Fibroblast of mammary gland (primary cell): ENCODE measurements around the gene RCN1.
A peak's percentile ranks its signal among the peaks of the same experiment; 100 is the strongest.
"Not testable (repeated sequence)": the region's sequence is repeated elsewhere in the genome, so short reads cannot be mapped to it uniquely, and the experiment has no call there.

ENCODE experiments used
- DNase-seq: peaks from one replicate; pipeline ENCODE4 v3.0.0-alpha.2; 2010; ENCODE audit warnings: low read depth
- H3K4me3 ChIP-seq: 2 replicates; pipeline ENCODE4 v1.5.1; 2011; ENCODE audit warnings: low read depth, mild to moderate bottlenecking, low read length, moderate library complexity; ENCODE audit not compliant: control insufficient read depth
- TF ChIP-seq, protein P1 (sequence below): conservative IDR thresholded peaks from 2 replicates; pipeline ENCODE4 v1.5.1; 2011; ENCODE audit warnings: low read depth, low read length, inconsistent platforms; ENCODE audit not compliant: control insufficient read depth, insufficient read depth

Gene RCN1

DNA sequence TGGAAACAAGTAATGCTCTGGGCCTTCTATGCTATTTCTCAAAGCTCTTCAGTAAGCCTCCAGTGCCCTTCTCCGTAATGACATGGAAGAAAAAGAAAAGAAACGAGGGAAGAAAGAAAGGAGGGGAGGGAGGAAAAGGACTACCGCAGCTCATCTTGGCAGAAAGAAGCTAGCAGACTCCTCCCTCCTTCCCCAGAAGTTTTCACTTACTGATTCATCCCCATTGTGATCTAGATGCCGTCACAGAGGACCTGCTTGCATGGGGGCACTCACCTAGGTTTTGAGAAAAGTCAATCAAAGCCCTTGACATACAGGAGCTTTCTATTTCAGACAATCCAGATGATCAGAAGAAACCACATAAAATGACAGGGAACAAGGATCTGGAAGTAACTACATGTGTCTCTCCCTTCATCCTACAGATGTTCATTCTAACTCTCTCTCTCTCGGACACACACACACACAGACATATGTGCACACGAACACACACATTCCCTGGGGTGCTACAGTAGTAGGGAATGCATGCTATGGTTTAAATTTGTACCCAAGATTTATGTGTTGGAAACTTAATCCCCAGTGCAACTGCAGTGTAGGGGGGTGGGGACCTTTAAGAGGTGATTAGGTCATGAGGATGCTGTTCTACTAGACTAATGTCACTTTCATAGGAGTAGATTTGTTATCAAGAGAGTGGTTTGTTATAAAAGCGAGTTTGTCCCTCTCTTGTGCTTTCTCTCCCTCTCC, 37.6 kb upstream of the RCN1 start:
- H3K4me3 ChIP-seq: no peak overlapping the region
- TF ChIP-seq, protein P1, sequence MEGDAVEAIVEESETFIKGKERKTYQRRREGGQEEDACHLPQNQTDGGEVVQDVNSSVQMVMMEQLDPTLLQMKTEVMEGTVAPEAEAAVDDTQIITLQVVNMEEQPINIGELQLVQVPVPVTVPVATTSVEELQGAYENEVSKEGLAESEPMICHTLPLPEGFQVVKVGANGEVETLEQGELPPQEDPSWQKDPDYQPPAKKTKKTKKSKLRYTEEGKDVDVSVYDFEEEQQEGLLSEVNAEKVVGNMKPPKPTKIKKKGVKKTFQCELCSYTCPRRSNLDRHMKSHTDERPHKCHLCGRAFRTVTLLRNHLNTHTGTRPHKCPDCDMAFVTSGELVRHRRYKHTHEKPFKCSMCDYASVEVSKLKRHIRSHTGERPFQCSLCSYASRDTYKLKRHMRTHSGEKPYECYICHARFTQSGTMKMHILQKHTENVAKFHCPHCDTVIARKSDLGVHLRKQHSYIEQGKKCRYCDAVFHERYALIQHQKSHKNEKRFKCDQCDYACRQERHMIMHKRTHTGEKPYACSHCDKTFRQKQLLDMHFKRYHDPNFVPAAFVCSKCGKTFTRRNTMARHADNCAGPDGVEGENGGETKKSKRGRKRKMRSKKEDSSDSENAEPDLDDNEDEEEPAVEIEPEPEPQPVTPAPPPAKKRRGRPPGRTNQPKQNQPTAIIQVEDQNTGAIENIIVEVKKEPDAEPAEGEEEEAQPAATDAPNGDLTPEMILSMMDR: no peak
- DNase-seq: peak; percentile 61

DNA sequence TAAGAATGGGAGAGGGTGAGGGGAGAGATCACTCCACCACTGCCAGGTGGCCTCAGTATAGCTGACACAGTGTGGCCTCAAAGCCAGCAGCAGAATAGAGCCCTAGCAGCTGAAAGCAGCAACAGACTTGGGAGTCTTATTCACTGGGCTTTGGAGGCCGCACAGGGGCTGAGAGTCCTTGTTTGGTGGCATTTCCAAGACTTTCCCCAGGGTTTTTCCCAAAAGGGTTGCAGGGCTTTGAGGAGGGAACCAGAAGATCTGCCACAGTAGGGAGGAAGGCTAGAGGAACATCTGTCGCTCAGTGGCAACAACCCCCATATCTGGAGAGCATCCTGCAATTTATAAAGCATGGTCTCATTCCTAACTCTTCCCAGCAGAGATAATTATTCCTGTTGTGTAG, 35.0 kb upstream of the RCN1 start:
- H3K4me3 ChIP-seq: no peak overlapping the region
- DNase-seq: no peak
- TF ChIP-seq, protein P1: no peak

DNA sequence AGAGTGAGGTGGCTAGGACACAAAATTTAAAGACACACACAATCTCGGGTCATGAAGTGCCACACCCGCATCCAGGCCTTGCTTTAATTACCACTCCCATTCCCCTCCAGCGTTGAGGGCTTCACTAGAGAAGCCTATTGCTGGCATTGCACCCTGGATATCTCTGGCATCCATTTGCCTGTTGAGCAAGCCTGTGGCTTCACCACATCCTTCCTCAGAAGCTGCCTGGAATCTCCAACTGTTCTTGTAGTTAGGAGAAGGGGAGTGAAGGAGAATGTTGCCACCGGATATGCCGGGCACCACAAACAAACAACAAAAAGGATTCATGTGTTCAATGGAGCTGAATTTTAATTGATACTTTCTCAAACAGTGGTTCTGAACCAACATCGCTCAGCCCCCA, 34.4 kb upstream of the RCN1 start:
- TF ChIP-seq, protein P1: no peak
- DNase-seq: peak; percentile 52
- no peak overlapping the region for H3K4me3 ChIP-seq

DNA sequence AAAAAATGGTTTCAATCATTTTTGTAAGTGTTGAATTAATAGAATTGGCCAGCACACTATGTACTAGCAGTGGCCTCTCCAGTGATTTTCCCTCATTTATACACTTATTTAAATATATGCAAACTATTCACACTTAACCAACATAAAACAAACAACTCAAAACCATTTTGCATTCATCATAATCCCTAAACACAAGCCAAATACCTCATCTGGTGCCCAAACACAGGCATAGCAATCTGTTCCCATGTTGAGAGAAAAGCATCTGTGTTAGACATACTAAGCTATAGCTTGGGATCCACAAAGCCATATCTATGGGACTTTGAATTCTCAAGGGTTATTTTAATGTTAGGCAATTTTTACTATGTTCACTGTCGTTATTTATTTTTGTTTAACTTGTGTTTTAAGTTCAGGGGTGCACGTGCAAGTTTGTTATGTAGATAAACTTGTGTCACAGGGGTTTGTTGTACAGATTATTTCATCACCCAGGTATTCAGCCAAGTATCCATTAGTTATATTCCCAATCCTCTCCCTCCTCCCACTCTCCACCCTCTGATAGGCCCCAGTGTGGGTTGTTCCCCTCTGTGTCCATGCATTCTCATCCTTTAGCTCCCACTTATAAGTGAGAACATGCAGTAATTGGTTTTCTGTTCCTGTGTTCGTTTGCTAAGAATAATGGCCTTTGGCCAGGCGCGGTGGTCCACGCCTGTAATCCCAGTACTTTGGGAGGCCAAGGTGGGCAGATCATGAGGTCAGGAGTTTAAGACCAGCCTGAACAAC, 31.0 kb upstream of the RCN1 start:
- TF ChIP-seq, protein P1: no peak
- DNase-seq: no peak
- H3K4me3 ChIP-seq: no peak overlapping the region

DNA sequence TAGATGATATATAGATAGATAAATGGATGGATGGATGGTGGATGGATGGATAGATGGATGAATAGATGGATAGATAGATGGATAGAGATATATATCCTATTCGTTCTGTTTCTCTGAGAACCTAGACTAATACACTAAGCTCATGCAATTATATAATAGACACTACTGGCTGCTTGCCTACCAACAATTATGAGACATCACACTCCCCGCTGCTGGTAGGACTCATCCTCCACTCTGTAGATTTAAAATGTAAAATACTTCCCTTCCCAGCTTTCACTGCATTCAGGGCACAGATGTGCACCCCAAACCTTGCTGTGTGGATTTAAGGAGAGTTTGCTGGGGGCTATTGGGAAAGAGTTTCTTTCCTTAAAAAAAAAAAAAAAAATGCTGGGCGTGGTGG, 28.3 kb upstream of the RCN1 start:
- H3K4me3 ChIP-seq: no peak overlapping the region
- TF ChIP-seq, protein P1: no peak
- DNase-seq: no peak

DNA sequence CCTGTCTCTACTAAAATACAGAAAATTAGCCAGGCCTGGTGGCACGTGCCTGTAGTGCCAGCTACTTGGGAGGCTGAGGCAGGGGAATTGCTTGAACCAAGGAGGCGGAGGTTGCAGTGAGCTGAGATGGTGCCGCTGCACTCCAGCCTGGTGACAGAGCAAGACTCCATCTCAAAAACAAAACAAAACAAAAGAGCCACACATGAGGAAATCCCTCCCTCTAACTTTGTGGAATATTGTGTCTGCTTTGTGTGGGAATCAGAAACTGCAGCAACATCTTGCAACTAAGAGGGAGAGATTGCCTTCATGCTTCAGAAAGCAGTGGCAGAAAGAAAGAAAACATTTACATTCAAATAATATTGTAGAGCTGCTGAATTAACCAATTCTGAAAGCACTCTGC, 27.8 kb upstream of the RCN1 start:
- not testable (repeated sequence) for DNase-seq, H3K4me3 ChIP-seq

DNA sequence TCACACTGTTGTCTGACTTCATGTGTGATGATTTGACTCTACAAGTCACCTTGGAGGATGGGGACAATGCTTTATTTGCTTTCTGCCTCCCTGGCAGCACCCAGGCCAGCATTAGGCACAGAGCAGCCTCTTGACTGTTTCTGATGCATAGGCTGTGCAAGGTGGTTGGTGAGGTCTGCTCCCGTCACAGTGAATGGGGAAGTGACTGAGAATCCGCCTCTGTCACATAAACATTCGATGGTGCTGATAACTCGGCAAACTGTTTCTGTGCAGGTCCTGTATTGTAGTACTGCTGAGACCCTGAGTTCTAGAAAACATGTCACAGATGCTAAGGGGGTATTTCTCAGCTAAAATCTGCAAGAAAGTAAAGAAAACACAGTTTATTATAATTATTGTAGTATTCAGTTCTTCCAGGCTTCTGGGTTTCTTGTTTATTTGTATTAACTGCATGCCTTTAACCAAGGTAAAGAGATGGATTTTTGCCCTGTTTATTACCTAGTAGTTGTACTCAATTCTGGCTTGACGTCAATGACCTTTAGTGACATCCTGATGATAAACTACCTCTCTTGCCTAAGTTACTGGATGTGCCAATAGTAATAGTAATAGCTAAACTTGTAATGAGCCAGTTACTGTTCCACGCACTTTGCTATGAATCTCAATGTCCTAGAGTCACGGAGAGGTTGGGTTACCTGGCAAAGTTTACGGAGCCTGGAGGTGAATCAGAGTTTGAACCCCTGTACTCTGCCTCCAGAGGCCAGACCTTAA, 24.8 kb upstream of the RCN1 start:
- DNase-seq: no peak
- H3K4me3 ChIP-seq: no peak overlapping the region
- TF ChIP-seq, protein P1: no peak
